Right renal pelvis (tissue), 4 donors: ENCODE data around the gene FES. TPM values are rescaled to one million over a fixed set of nuclear protein-coding genes. Genes with fewer than 3 reads are reported as not detected.
"Not testable (repeated sequence)": the region's sequence is repeated elsewhere in the genome, so short reads cannot be mapped to it uniquely, and the experiment has no call there.

Source experiments
- DNase-seq, 4 donors: peaks; one replicate each; pipeline ENCODE4 v3.0.0-alpha.2; 2013; ENCODE audit warnings: low read depth in 4 of 4, low spot score in 3 of 4, missing footprints in 1 of 4
- polyA plus RNA-seq, 4 donors: library from polyadenylated mRNA; unstranded; fragments of 120-200 nt; gene quantifications; one replicate each; pipeline ENCODE4 v1.2.1, GENCODE V29; 2013; ENCODE audit not compliant: insufficient read length in 4 of 4

Gene FES
- polyA plus RNA-seq, 4 donors, result 9.3 to 15.9 (median 14.4) TPM

- no peak for DNase-seq
These were observed 22.9 kb downstream of the FES start for GRCh38 chr15:90907051-90907660.

- DNase-seq, result no peak
These were observed 23.7 kb downstream of the FES start for GRCh38 chr15:90907838-90908507.

GRCh38 chr15:90909449-90909848 is 25.1 kb downstream of the FES start:
- not testable (repeated sequence) for DNase-seq

- no peak for DNase-seq
These were observed 25.7 kb downstream of the FES start for GRCh38 chr15:90909976-90910375.

- no peak for DNase-seq
These were observed 26.4 kb downstream of the FES start for GRCh38 chr15:90910441-90911301.

GRCh38 chr15:90911302-90911623 is 27.0 kb downstream of the FES start:
- DNase-seq, result no peak

GRCh38 chr15:90911906-90912769 is 27.8 kb downstream of the FES start:
- DNase-seq, result no peak

GRCh38 chr15:90912770-90913075 is 28.4 kb downstream of the FES start:
- DNase-seq, result no peak

GRCh38 chr15:90913398-90913944 is 29.2 kb downstream of the FES start:
- DNase-seq, result no peak

- DNase-seq, result no peak
These were observed 30.2 kb downstream of the FES start for GRCh38 chr15:90914305-90915080.

GRCh38 chr15:90915216-90915807 is 31.0 kb downstream of the FES start:
- no peak for DNase-seq

- no peak for DNase-seq
These were observed 31.6 kb downstream of the FES start for GRCh38 chr15:90915808-90916440.

- no peak for DNase-seq
These were observed 32.2 kb downstream of the FES start for GRCh38 chr15:90916461-90916860.

- DNase-seq, result no peak
These were observed 33.3 kb downstream of the FES start for GRCh38 chr15:90917569-90917968.

GRCh38 chr15:90918034-90918788 is 33.9 kb downstream of the FES start:
- no peak for DNase-seq

GRCh38 chr15:90918835-90919234 is 34.5 kb downstream of the FES start:
- DNase-seq, result no peak

- no peak for DNase-seq
These were observed 37.6 kb downstream of the FES start for GRCh38 chr15:90921887-90922286.

GRCh38 chr15:90922712-90923322 is 38.5 kb downstream of the FES start:
- DNase-seq, result not testable (repeated sequence)
